HG03045 (cell line): ENCODE data around the gene CHD2.
A peak's percentile ranks its signal among the peaks of the same experiment; 100 is the strongest.
"Not testable (repeated sequence)": the region's sequence is repeated elsewhere in the genome, so short reads cannot be mapped to it uniquely, and the experiment has no call there.

Source experiments
- ATAC-seq: cut with Tn5 transposase; IDR thresholded peaks from one replicate; pipeline ENCODE4 v1.9.1; 2021; ENCODE audit warnings: mild to moderate bottlenecking, moderate library complexity; ENCODE audit not compliant: unreplicated experiment

Gene CHD2

DNA sequence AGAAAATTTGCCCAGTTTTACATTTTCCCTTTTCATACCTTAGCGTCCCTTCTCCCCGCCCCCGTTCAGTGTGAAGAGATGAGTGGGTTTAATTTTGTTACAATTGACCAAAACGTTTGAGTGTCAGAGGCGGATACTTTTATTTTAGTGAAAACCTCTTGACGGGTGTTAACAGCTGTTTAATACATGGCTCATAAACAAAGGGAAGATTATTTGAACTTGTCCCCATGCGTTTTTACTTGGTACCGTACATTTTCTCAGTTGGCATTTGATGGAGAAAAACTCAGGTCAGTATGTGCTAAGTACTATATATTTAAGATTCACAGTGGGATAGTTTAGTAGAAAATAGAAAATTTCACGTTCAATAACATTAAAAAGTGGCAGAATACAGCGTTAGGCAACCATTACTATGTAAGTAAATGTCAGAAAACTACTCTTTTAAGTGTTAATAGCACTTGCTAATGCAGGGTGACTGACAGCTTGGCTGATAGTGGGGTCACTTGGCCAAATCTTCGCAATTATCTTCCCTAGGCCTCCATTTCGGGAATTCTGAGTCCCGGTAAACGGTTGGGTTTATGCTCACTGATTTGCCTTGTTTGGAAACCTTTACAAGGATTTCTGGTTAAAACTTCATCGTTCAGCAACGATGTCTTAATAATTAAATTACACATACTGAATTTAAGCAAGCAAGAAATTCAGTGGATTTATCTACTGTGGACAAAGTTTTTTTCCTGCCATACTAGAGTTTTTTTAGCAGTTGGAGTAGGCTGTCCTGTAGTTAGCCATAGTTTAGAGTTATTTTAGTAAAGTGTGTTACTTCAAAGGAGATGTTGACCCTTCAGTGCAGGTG, 4.8 kb downstream of the CHD2 start:
- no peak for ATAC-seq

GRCh38 chr15:92906020-92906419, 5.9 kb downstream of the CHD2 start:
- no peak for ATAC-seq

DNA sequence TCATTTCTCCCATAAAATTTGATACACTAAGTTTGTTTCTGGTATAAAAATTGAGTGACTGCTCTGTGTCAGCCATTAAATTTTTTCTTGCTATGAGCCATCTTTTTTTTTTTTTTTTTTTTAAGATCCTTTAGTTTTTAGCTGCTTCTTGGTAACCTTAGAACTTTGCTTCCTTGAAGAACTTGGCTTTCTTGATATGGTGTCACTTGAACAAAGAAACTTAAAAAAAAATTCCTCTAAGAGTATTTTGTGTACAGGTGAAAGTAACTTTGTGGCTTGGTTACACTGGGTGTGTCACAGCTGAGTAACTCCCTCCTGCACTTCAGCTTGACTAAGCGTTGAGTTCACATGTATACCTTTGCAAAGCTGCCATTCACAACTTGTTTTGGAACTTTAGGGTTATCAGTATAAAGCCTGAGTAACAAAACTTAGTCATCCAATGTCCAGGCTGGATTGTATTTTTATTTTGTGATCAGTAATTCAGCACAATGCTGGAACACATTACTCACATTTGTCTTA, 6.5 kb downstream of the CHD2 start:
- peak; percentile 24 for ATAC-seq

GRCh38 chr15:92907229-92907628, 7.1 kb downstream of the CHD2 start:
- ATAC-seq = no peak

DNA sequence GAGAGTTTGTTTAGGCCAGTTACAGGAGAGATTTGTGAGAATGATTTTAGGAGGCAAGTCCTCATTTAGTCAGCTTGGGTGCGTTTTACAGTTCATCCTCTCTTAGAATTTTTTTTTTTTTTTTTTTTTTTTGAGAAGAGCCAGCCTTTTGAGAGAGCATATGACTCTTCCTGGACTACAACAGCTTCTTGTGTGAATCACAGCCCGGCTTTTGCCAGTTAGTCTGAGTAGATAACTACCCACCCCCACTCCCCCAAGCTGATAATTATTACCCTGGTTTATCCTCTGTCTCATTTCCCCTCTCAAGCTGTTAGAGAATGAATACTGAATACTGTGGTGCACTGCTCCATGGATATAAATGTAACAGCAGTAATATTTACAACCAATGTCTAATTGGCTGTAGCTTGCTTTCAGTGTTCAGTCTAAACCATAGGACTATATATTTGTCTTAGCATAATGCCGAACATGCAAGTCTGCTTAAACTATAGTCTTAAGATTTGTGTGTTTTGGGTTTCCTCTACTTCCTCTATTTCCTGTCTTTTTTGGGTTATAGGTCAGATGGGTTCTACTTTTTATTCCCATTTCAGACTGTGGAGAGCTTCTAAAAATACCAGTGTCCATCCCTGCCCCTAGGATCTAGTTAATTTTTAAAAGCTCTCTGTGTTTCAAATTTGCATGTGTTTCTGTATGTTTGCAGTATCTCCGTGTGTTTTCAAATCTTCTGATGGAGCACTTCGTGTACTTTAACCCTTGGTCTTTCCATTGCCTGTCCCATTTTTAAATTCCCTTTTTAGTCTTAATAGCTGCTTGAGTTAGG, 8.0 kb downstream of the CHD2 start:
- ATAC-seq = no peak

- no peak for ATAC-seq
Measured at GRCh38 chr15:92908713-92909057, 8.6 kb downstream of the CHD2 start.

GRCh38 chr15:92909136-92909781, 9.1 kb downstream of the CHD2 start:
- no peak for ATAC-seq

- no peak for ATAC-seq
Measured at GRCh38 chr15:92910451-92910850, 10.3 kb downstream of the CHD2 start.

- no peak for ATAC-seq
Measured at GRCh38 chr15:92914103-92914499, 14.0 kb downstream of the CHD2 start.

- no peak for ATAC-seq
Measured at GRCh38 chr15:92914768-92915221, 14.7 kb downstream of the CHD2 start.

DNA sequence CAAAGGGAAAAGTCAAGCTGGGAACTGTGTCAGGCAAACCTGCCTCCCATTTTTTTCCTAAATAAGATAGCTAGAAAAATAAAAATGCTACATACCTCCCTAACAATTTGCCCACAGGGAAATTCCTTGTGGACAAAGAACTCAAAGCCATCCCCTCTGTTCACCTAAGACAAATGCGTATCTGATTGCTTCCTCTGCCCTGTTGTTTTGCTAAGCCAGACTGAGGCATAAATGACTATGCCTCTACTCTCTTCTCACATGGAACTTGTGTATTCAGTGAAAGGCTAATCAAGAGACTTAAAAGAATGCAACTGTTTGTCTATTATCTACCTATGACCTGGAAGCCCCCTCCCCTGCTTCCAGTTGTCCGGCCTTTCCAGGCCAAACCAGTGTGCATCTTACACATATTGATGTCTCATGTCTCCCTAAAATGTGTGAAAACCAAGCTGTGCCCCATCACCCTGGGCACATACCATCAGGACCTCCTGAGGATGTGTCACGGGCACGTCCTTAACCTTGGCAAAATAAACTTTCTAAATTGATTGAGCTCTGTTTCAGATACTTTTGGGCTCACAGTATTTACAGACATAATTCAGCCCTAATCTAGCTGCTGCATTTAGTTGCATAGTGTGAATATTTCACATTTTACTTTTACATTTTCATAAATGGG, 15.8 kb downstream of the CHD2 start:
- no peak for ATAC-seq

- no peak for ATAC-seq
Measured at GRCh38 chr15:92917598-92918407, 17.7 kb downstream of the CHD2 start.

DNA sequence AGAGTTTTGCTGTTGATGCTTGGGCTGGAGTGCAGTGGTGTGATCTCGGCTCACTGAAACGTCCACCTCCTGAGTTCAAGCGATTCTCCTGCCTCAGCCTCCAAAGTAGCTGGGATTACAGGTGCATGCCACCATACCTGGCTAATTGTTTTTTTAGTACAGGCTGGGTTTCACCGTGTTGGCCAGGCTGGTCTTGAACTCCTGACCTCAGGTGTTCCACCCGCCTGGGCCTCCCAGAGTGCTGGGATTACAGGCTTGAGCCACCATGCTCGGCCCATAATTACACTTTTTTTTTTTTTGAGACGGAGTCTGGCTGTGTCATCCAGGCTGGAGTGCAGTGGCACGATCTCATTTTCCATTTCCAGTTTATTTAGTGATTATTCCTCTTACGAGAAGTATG, 18.8 kb downstream of the CHD2 start:
- ATAC-seq = not testable (repeated sequence)

DNA sequence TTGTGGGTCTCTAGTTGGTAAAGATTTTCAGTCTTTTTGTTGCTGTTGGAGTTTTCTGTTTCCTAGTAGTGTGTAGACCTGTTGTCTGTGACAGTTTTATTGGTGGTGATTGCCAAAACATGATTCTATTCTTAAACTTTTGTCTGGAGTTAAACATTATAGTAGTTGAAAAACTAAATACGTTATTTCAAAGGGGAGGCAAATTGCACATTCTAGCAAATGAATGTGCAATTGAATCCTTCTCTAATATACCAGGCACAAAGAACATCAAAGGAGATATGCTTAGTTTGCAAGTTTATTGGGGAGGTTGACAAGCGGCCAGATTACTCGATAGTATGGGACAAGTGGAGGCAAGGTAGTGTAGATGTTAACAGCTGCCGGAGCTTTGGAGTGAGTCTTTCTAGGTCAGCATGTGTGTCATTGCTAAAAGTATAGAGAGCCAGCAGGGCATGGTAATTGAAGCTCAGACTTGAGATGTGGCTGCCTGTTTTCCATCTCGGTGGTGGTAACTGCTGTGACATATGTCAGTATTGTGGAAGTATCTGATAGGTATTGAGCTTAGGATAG, 20.6 kb downstream of the CHD2 start:
- ATAC-seq = no peak

DNA sequence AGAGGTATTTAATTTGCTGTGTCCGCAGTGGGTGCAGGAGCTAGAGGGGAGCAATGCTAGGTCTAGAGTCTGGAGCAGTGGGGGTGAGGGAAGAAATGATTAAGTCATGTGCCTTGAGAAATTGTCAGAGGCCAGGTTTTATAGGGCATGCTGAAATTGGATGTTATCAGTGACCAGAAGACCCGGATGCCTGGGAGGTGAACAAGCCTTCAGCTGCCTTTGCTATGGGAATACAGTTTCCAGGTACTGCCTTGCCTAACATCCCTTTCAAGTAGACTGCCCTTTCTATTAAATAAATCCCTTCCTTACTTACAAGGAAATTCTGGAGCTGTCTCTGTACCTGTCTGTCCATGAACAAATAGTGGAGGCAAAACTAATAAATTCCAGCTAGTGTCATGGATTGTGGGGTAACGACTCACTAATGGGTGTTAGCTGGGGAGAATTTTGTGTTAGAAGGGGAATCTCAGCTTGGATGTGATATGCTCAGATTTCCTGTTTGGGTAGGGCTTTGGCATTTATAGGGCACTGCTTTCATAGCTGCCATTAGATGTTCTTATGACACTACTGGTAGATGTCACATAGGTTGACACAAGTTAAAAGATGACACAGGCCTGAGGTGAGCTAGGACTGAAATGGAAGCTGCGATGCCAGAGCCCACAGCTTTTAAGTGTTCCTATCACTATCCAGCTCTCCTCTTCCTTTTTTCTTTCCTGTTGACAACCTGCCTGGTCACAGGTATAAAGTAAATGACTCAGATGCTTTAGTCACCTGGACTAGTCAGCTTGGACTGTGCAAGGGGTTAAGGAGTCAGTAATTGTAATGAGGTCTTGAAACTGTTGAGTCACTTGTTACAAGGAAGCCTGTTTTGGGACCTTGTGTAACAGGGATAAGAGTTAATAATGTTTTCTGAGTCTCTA, 21.3 kb downstream of the CHD2 start:
- no peak for ATAC-seq

- ATAC-seq = peak; percentile 47
Measured at GRCh38 chr15:92922418-92923002, 22.4 kb downstream of the CHD2 start.

DNA sequence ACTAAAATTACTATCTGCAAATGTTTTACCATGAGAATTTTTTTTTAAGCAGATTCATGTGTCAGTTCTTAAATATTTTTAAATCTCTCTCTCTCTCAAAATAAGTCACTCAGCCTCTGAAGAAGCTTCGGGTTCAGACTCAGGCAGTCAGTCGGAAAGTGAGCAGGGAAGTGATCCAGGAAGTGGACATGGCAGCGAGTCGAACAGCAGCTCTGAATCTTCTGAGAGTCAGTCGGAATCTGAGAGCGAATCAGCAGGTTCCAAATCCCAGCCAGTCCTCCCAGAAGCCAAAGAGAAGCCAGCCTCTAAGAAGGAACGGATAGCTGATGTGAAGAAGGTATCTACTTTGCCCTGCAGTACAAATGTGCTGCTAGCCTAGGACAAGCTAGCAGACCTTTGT, 24.1 kb downstream of the CHD2 start:
- no peak for ATAC-seq

GRCh38 chr15:92925454-92925853, 25.3 kb downstream of the CHD2 start:
- no peak for ATAC-seq
